Esophagus (tissue), 2 donors: ENCODE measurements around the gene WWC1. TPM values are rescaled to one million over a fixed set of nuclear protein-coding genes. Genes with fewer than 3 reads are reported as not detected.

Experiments
- H3K27ac ChIP-seq, 2 donors: one replicate each; pipeline ENCODE4 v1.5.1; 2013; ENCODE audit warnings: low read depth in 2 of 2, mild to moderate bottlenecking in 2 of 2, inconsistent platforms in 1 of 2, low read length in 1 of 2, moderate library complexity in 1 of 2
- H3K27me3 ChIP-seq, 2 donors: one replicate each; pipeline ENCODE4 v1.6.1; 2013; ENCODE audit warnings: low read length in 2 of 2, control low read depth in 1 of 2, mild to moderate bottlenecking in 1 of 2; ENCODE audit not compliant: insufficient read depth in 2 of 2, control insufficient read depth in 1 of 2
- H3K36me3 ChIP-seq, 2 donors: one replicate each; pipeline ENCODE4 v1.6.1; 2013; ENCODE audit warnings: low read length in 1 of 2; ENCODE audit not compliant: control insufficient read depth in 2 of 2, insufficient read depth in 2 of 2
- H3K4me1 ChIP-seq, 2 donors: one replicate each; pipeline ENCODE4 v1.6.1; 2013; ENCODE audit warnings: low read length in 1 of 2; ENCODE audit not compliant: control insufficient read depth in 2 of 2, insufficient read depth in 2 of 2
- H3K4me3 ChIP-seq, 2 donors: one replicate each; pipeline ENCODE4 v1.5.1; 2013; ENCODE audit warnings: low read length in 2 of 2, mild to moderate bottlenecking in 2 of 2, low read depth in 1 of 2, moderate library complexity in 1 of 2
- H3K9me3 ChIP-seq, 2 donors: one replicate each; pipeline ENCODE4 v1.6.1; 2013; ENCODE audit warnings: mild to moderate bottlenecking in 2 of 2, low read depth in 1 of 2, low read length in 1 of 2, moderate library complexity in 1 of 2; ENCODE audit not compliant: control insufficient read depth in 2 of 2, insufficient read depth in 1 of 2
- WGBS, 2 donors: extraction: QIAGEN DNeasy Blood & Tissue Kit; methylation state at CpG; one replicate each; pipeline ENCODE4 v1.1.7; 2013; 5-methylcytosine and 5-hydroxymethylcytosine counted together
- polyA plus RNA-seq, 2 donors: library from polyadenylated mRNA; stranded (reverse); fragments of 200-250 nt; gene quantifications; one replicate each; pipeline ENCODE4 v1.2.3, GENCODE V29; 2013
- donor health status: healthy with polysubstance abuse.
- donor health status: Bipolar disorder and iron deficiency.

Gene WWC1
- polyA plus RNA-seq, 2 donors, result 21.7 to 55.2 TPM

DNA sequence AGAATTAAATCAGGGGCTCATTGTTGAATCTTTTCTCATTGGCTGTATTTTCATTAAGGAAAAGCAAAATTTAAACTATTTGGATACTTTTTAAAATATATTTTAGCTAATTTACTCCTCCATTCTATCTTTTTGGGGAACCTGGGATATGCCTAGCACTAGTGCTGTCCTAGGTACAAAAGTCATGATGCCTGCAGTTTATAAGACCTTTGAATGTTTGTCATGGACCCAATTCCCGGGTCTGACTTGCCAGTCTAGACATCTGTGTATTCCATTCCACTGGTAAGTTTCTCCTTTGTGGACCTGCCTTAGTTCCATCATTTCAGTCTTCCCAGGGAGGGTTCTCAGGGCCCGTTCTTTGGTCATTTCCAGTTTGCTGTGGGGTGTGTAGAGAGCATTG lies 63.0 kb downstream of the WWC1 start:
- WGBS, 2 donors, result 80 to 84% methylated on average over 2 of the region's 2 CpGs
- H3K27ac ChIP-seq, result no peak overlapping the region
- H3K9me3 ChIP-seq, result no peaks in the 10 kb centered on the region
- no peaks in the 10 kb centered on the region for H3K27me3 ChIP-seq
- H3K4me3 ChIP-seq, result no peak overlapping the region
- peaks cover 4 to 14% of the 10 kb centered on the region in 2 donors for H3K4me1 ChIP-seq
- H3K36me3 ChIP-seq, result no peaks in the 10 kb centered on the region

GRCh38 chr5:168356171-168356570 lies 64.7 kb downstream of the WWC1 start:
- H3K4me3 ChIP-seq, result no peak overlapping the region
- H3K36me3 ChIP-seq, result no peaks in the 10 kb centered on the region
- H3K9me3 ChIP-seq, result no peaks in the 10 kb centered on the region
- no peaks in the 10 kb centered on the region for H3K27me3 ChIP-seq
- WGBS, 2 donors, result 92% methylated on average over 13 of the region's 13 CpGs
- no peak overlapping the region for H3K27ac ChIP-seq
- peaks cover 4 to 18% of the 10 kb centered on the region in 2 donors for H3K4me1 ChIP-seq

DNA sequence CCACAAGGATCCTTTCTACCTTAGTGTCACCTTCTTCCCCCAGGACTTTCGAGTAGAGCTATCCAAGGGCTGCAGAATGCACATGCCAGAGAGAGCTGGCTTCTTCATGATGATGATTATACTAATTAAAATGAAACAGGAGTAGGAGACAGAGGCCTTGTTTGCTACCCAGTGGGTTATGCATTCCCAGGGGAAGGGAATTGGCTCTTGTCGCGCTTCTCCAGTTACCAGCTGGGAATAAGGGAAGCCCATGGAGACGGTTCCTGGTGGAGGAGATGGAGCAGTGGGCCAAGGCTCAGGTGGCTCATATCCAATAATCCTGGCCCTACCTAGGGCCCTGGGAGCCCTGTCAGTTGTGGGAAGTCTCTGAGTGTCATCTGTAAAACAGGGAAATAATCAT lies 65.1 kb downstream of the WWC1 start:
- Histone ChIP-seq H3K4me1 (peaks cover 4 to 17% of the 10 kb centered on the region in 2 donors), H3K9me3 (no peaks in the 10 kb centered on the region)
- WGBS, 2 donors, result 88% methylated on average over 4 of the region's 4 CpGs

DNA sequence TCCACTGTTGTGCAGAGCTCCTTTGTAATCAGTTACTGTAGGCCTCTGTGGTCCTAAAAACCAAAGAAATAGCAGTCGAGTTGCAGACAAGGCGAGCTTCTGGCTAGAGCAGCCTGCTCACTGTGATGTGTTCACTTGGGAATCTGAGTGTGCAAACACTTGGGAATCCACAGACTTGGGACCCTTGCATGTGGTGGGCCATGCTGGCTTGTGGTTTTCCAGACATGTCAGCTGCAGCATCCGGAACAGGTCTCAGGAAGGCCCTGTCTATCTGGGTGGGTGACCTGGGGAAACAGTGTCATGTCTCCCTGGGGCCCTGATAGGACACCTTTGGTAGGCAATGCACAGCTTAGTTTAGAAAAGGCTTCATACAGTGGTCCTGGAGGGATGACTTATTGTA lies 66.4 kb downstream of the WWC1 start:
- peaks cover 4 to 14% of the 10 kb centered on the region in 2 donors for H3K4me1 ChIP-seq
- no peaks in the 10 kb centered on the region for H3K9me3 ChIP-seq
- H3K27ac ChIP-seq, result no peak overlapping the region
- 80 to 82% methylated on average over 3 of the region's 3 CpGs for WGBS, 2 donors
- no peak overlapping the region for H3K4me3 ChIP-seq
- H3K27me3 ChIP-seq, result no peaks in the 10 kb centered on the region
- no peaks in the 10 kb centered on the region for H3K36me3 ChIP-seq

More for the DNA sequence above, 65.1 kb downstream of the WWC1 start:
- H3K4me3 ChIP-seq, result no peak overlapping the region
- H3K27ac ChIP-seq, result no peak overlapping the region
- H3K36me3 ChIP-seq, result no peaks in the 10 kb centered on the region
- H3K27me3 ChIP-seq, result no peaks in the 10 kb centered on the region

- H3K9me3 ChIP-seq, result no peaks in the 10 kb centered on the region
- no peaks in the 10 kb centered on the region for H3K36me3 ChIP-seq
- peaks cover 4 to 14% of the 10 kb centered on the region in 2 donors for H3K4me1 ChIP-seq
- peak overlapping the region; percentile 73 to 76 for H3K27ac ChIP-seq
- 59 to 66% methylated on average over 2 of the region's 2 CpGs for WGBS, 2 donors
- H3K4me3 ChIP-seq, result no peak overlapping the region
- no peaks in the 10 kb centered on the region for H3K27me3 ChIP-seq
Observed at GRCh38 chr5:168359820-168360460, 68.5 kb downstream of the WWC1 start.

DNA sequence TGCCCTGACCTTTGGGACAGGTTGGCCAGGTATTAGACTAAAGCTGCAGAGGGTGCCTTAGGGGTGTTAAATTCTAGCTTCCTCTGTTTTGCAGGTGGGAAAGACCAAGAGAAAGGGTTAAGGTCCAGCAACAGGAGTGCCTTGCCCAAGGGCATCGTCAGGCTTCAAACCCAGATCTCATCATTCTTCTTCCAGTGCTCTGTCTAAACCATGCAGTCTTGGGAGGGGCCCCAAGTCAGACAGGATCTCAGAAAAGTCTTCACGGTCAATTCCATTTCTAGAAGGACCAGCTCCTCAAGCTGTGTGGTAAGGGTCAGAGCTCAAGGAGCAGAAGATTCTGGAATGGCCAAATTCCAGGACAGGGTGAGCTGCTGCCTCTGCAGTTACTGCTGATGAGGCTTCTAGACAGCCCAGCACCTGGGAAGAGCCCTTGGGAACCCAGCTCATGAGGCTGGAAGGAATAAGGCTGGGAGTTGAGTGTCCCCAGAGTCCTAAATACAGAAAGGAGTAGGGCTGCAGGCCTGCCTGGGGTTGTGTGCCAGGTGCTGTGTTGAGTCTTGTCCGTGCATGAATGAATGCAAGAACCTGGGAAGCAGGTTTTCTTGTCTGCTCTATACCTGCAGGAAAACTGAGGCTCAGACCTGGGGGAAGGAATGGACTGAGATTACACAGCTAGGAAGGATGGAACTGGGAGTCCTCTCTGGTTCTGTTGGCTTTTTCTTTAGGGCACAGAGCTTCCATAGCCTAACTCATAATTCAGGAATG lies 69.3 kb downstream of the WWC1 start:
- peak overlapping the region; percentile 73 to 76 for H3K27ac ChIP-seq
- no peaks in the 10 kb centered on the region for H3K27me3 ChIP-seq
- no peak overlapping the region for H3K4me3 ChIP-seq
- WGBS, 2 donors, result 48 to 61% methylated on average over 3 of the region's 3 CpGs
- H3K4me1 ChIP-seq, result peaks cover 4 to 14% of the 10 kb centered on the region in 2 donors
- no peaks in the 10 kb centered on the region for H3K36me3 ChIP-seq
- H3K9me3 ChIP-seq, result no peaks in the 10 kb centered on the region

DNA sequence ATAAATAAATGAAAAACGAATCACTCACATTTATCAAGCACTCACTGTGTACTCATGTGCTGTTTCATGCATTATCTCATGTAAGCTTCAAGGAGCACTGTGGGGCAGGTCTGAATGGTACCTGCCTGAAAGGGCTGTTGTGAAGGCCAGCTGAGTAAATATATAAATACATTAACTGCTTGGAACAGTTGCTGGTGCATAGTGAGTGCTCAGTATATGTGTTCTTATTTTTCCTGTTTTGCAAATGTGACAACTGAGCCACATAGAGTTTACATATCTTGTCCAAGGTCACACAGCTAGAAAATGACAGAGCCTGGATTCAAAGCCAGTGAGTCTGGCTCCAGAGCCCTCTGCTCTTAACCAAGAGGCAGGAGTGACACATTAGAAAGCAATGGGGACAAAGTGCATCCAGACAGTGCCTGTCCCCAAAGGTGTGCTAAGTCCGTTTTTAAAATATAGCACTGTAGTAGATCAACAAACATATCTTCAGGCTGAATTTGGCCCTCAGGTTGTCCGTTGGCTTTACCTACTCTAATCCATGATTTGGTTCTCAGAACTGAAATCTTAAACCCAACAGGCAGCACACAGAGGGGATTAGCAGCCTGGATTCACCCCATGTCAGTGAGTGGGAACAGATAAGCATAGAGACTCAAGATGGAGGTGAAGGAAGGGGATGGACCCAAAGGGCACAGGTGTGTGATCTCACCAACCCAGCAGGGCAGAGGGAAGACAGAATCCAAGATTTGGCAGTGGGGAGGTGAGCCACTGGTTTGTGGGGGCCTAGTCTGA lies 70.8 kb downstream of the WWC1 start:
- no peaks in the 10 kb centered on the region for H3K27me3 ChIP-seq
- no peaks in the 10 kb centered on the region for H3K9me3 ChIP-seq
- H3K36me3 ChIP-seq, result no peaks in the 10 kb centered on the region
- 53 to 69% methylated on average over 3 of the region's 3 CpGs for WGBS, 2 donors
- peaks cover 4 to 15% of the 10 kb centered on the region in 2 donors for H3K4me1 ChIP-seq
- H3K27ac ChIP-seq, result no peak overlapping the region
- no peak overlapping the region for H3K4me3 ChIP-seq

GRCh38 chr5:168364151-168364661 lies 72.8 kb downstream of the WWC1 start:
- peaks cover 2 to 13% of the 10 kb centered on the region in 2 donors for H3K4me1 ChIP-seq
- peak overlapping the region; percentile 82 to 86 for H3K27ac ChIP-seq
- 79 to 82% methylated on average over 11 of the region's 11 CpGs for WGBS, 2 donors
- no peaks in the 10 kb centered on the region for H3K27me3 ChIP-seq
- H3K36me3 ChIP-seq, result no peaks in the 10 kb centered on the region
- no peak overlapping the region for H3K4me3 ChIP-seq
- no peaks in the 10 kb centered on the region for H3K9me3 ChIP-seq

- WGBS, 2 donors, result 38 to 41% methylated on average over 12 of the region's 12 CpGs
- H3K27me3 ChIP-seq, result no peaks in the 10 kb centered on the region
- no peaks in the 10 kb centered on the region for H3K9me3 ChIP-seq
- H3K4me1 ChIP-seq, result peaks cover 2 to 13% of the 10 kb centered on the region in 2 donors
- H3K36me3 ChIP-seq, result no peaks in the 10 kb centered on the region
- peak overlapping the region; percentile 86 to 89 for H3K27ac ChIP-seq
- H3K4me3 ChIP-seq, result no peak overlapping the region
Observed at GRCh38 chr5:168364750-168365550, 73.5 kb downstream of the WWC1 start.
